Eye (tissue), 1 donor: ENCODE results near the gene WAC.
"Not testable (repeated sequence)": the region's sequence is repeated elsewhere in the genome, so short reads cannot be mapped to it uniquely, and the experiment has no call there.

ENCODE experiments used
- DNase-seq: peaks from one replicate; pipeline ENCODE4 v3.0.0-alpha.2; 2015

The WAC gene

GRCh38 chr10:28619455-28619854 lies 86.5 kb downstream of the WAC start:
- no peak for DNase-seq

GRCh38 chr10:28620251-28620650 lies 87.3 kb downstream of the WAC start:
- DNase-seq = no peak

- DNase-seq = no peak
Measured at GRCh38 chr10:28623483-28623882, 90.6 kb downstream of the WAC start.

GRCh38 chr10:28624351-28624750 lies 91.4 kb downstream of the WAC start:
- no peak for DNase-seq

GRCh38 chr10:28627102-28627501 lies 94.2 kb downstream of the WAC start:
- DNase-seq = peak; percentile 37

GRCh38 chr10:28628184-28628893 lies 95.4 kb downstream of the WAC start:
- peak; percentile 91 for DNase-seq

GRCh38 chr10:28631896-28632583 lies 99.1 kb downstream of the WAC start:
- no peak for DNase-seq

- no peak for DNase-seq
Measured at GRCh38 chr10:28632584-28632945, 99.6 kb downstream of the WAC start.

- DNase-seq = no peak
Measured at GRCh38 chr10:28633750-28634149, 100.8 kb downstream of the WAC start.

GRCh38 chr10:28637346-28637745 lies 104.4 kb downstream of the WAC start:
- no peak for DNase-seq

GRCh38 chr10:28638392-28638791 lies 105.5 kb downstream of the WAC start:
- no peak for DNase-seq

- no peak for DNase-seq
Measured at GRCh38 chr10:28640551-28640950, 107.6 kb downstream of the WAC start.

GRCh38 chr10:28644647-28645046 lies 111.7 kb downstream of the WAC start:
- no peak for DNase-seq

GRCh38 chr10:28652106-28652505 lies 119.2 kb downstream of the WAC start:
- no peak for DNase-seq

GRCh38 chr10:28652703-28653102 lies 119.8 kb downstream of the WAC start:
- no peak for DNase-seq

- not testable (repeated sequence) for DNase-seq
Measured at GRCh38 chr10:28658824-28659223, 125.9 kb downstream of the WAC start.

- no peak for DNase-seq
Measured at GRCh38 chr10:28661035-28661434, 128.1 kb downstream of the WAC start.

GRCh38 chr10:28663576-28664368 lies 130.9 kb downstream of the WAC start:
- peak; percentile 96 for DNase-seq

GRCh38 chr10:28664369-28664740 lies 131.4 kb downstream of the WAC start:
- no peak for DNase-seq

- no peak for DNase-seq
Measured at GRCh38 chr10:28666751-28667467, 134.0 kb downstream of the WAC start.

GRCh38 chr10:28668363-28669226 lies 135.7 kb downstream of the WAC start:
- peak; percentile 74 for DNase-seq
